ENCODE data around the gene ADCK2.
"Not testable (repeated sequence)": the region's sequence is repeated elsewhere in the genome, so short reads cannot be mapped to it uniquely, and the experiment has no call there.

The ADCK2 gene

DNA sequence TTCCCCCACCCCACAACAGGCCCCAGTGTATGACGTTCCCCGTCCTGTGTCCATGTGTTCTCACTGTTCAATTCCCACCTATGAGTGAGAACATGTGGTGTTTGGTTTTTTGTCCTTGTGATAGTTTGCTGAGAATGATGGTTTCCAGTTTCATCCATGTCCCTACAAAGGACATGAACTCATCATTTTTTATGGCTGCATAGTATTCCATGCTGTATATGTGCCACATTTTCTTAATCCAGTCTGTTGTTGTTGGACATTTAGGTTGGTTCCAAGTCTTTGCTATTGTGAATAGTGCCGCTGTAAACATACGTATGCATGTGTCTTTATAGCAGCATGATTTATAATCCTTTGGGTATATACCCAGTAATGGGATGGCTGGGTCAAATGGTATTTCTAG, 36.0 kb downstream of the ADCK2 start:
- H3K9ac ChIP-seq (ENCODE audit: low read depth, low read length); H3K4me1 ChIP-seq (ENCODE audit: insufficient read depth, low read length): not testable (repeated sequence)

DNA sequence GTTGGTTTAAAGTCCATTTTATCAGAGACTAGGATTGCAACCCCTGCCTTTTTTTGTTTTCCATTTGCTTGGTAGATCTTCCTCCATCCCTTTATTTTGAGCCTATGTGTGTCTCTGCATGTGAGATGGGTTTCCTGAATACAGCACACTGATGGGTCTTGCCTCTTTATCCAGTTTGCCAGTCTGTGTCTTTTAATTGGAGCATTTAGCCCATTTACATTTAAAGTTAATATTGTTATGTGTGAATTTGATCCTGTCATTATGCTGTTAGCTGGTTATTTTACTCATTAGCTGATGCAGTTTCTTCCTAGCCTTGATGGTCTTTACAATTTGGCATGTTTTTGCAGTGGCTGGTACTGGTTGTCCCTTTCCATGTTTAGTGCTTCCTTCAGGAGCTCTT, 39.6 kb downstream of the ADCK2 start:
- not testable (repeated sequence) for H3K9me3 ChIP-seq (ENCODE audit: control insufficient read depth, insufficient read depth, low read length); H3K4me1 ChIP-seq (ENCODE audit: insufficient read depth, low read length); H3K36me3 ChIP-seq (ENCODE audit: insufficient read depth, low read length); H3K9ac ChIP-seq (ENCODE audit: low read depth, low read length)

More for the DNA sequence above, 36.0 kb downstream of the ADCK2 start:
- H3K36me3 ChIP-seq (ENCODE audit: insufficient read depth, low read length); H3K9me3 ChIP-seq (ENCODE audit: control insufficient read depth, insufficient read depth, low read length): not testable (repeated sequence)

DNA sequence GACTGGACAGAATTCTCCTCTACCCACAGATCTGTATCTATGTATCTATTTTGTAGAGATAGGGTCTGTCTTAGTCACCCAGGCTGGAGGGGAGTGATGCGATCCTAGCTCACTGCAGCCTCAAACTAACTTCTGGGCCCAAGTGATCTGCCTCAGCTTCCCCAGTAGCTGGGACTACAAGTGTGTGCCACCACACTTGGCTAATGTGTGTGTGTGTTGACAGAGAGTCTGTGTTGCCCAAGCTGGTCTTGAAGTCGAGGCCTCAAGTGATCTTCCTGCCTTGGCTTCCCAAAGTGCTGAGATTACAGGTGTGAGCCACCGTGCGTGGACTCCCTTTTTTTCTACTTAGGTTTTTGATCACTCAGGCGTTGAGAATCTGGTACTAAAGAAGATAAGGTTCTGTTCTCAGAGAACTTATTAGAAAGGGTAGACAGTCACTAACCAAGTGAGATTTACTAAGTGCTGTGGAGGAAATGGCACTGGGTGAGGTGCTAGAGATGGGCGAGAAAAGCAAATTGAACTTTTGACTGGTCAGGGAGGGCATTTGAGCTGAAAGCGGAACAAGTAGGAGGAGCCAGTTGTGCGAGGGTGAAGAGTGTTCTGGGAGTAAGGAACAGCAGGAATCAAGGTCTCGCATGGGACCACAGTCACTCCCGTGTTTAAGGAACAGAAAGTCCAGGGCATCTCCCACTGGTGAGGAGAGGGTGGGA, 41.7 kb downstream of the ADCK2 start:
- no peaks in the 10 kb centered on the region for H3K4me1 ChIP-seq (ENCODE audit: insufficient read depth, low read length)

DNA sequence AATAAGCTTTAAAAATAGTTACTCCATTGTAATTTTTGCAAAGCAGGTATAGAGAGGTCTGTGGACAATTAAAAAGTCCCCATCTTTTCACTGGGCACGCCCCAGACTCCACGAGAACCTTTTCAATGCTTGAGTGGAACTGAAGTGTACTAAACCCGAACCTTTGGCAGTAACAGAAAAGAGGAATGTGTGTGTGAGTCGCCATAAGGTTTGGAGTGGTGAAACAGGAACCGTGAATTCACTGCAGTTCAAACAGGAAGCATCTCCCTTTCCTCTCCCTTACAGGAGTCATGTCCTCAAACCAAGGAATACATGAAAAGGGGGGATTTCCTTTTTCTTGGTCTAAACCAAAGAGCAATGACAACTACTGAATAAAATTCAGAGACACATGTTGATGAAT, 47.0 kb downstream of the ADCK2 start:
- Histone ChIP-seq H3K9me3 (ENCODE audit: control insufficient read depth, insufficient read depth, low read length) (no peaks in the 10 kb centered on the region), H3K9ac (ENCODE audit: low read depth, low read length) (no peak overlapping the region), H3K4me1 (ENCODE audit: insufficient read depth, low read length) (no peaks in the 10 kb centered on the region; the same call in 1 of the 2 replicates), H3K36me3 (ENCODE audit: insufficient read depth, low read length) (no peaks in the 10 kb centered on the region)

More for the DNA sequence above, 41.7 kb downstream of the ADCK2 start:
- Histone ChIP-seq H3K36me3 (ENCODE audit: insufficient read depth, low read length) (no peaks in the 10 kb centered on the region), H3K9ac (ENCODE audit: low read depth, low read length) (no peak overlapping the region), H3K9me3 (ENCODE audit: control insufficient read depth, insufficient read depth, low read length) (no peaks in the 10 kb centered on the region)

DNA sequence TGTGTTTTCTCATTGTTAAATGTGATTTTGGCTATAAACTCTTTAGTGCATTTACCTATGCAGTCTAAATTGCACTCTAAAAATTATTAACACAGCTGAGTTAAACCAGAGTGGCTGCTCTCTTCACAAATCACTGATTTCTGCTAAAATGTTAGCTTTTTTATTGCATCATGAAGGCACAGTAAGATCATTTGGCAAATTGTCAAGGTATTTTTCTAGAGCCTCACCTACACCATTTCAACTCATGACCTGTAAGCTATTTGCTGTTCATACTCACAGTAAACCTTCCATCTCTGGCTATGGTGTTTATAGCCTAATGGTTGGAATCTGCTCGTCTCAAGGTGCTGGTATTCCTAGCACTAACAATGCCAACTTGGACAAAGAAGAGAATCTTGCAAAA, 49.5 kb downstream of the ADCK2 start:
- no peak overlapping the region for H3K9ac ChIP-seq (ENCODE audit: low read depth, low read length)
- H3K36me3 ChIP-seq (ENCODE audit: insufficient read depth, low read length) = no peaks in the 10 kb centered on the region
- H3K9me3 ChIP-seq (ENCODE audit: control insufficient read depth, insufficient read depth, low read length) = no peaks in the 10 kb centered on the region
- no peaks in the 10 kb centered on the region; the same call in 1 of the 2 replicates for H3K4me1 ChIP-seq (ENCODE audit: insufficient read depth, low read length)

DNA sequence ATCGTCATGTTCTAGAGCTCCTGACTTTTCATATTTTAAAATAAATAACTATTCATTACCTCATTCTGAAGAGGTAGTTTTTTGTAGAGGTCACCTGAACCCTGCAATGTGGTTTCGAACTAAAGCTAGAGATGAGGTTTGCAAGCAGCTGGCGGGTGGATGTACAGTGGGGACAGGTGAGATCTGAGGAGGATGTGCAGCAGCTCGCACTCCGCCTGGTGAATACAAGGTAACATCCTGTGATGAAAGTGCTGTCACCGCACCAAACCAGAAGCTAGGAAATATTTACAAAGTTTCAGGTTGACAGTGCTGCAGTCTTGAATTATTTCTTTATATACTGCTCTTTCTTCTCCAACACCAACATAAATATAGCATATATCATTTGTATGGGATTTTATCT, 50.3 kb downstream of the ADCK2 start:
- H3K4me1 ChIP-seq (ENCODE audit: insufficient read depth, low read length) = no peaks in the 10 kb centered on the region; the same call in 1 of the 2 replicates
- H3K9ac ChIP-seq (ENCODE audit: low read depth, low read length) = no peak overlapping the region
- H3K9me3 ChIP-seq (ENCODE audit: control insufficient read depth, insufficient read depth, low read length) = no peaks in the 10 kb centered on the region
- no peaks in the 10 kb centered on the region for H3K36me3 ChIP-seq (ENCODE audit: insufficient read depth, low read length)

DNA sequence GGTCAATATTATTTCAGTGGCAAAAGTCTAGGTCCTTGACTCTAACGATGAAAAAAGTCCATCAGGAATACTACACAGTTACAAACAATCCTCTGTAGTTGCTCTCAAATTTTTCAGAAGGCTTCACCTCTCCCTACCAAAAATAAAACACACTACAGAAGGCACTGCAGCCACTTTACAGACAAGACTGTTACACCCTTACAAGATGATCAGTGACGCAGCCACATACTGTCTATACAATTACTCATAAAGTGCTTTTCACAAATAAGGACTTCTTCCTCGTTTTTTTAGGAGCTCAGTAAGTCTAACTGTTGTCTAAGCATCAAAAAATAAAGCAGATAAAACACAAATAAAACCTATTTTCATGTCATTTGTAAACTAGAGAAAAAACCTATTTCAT, 50.8 kb downstream of the ADCK2 start:
- no peaks in the 10 kb centered on the region; the same call in 1 of the 2 replicates for H3K4me1 ChIP-seq (ENCODE audit: insufficient read depth, low read length)
- no peak overlapping the region for H3K9ac ChIP-seq (ENCODE audit: low read depth, low read length)
- H3K9me3 ChIP-seq (ENCODE audit: control insufficient read depth, insufficient read depth, low read length) = no peaks in the 10 kb centered on the region
- H3K36me3 ChIP-seq (ENCODE audit: insufficient read depth, low read length) = no peaks in the 10 kb centered on the region

DNA sequence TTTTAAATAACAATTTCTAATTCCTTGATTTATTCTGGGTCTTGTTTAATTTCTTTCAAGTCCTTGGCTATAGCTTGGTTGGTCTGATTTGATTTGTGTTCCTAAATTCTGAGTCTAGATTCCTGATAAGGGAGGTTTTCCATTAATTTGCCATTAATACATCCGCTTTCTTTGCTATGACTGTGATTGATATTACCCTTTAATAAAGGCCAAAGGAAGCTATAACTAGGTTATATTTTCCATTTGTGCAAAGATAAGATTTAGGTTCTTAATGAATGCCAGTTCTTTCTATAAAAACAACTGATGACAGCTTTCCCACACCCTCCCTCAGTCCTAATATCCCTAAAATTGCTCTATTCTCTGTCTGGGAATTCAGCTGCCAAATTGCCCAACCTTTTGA, 52.0 kb downstream of the ADCK2 start:
- Histone ChIP-seq H3K9ac (ENCODE audit: low read depth, low read length) (no peak overlapping the region), H3K4me1 (ENCODE audit: insufficient read depth, low read length) (no peaks in the 10 kb centered on the region; the same call in 1 of the 2 replicates), H3K36me3 (ENCODE audit: insufficient read depth, low read length) (no peaks in the 10 kb centered on the region), H3K9me3 (ENCODE audit: control insufficient read depth, insufficient read depth, low read length) (no peaks in the 10 kb centered on the region)

DNA sequence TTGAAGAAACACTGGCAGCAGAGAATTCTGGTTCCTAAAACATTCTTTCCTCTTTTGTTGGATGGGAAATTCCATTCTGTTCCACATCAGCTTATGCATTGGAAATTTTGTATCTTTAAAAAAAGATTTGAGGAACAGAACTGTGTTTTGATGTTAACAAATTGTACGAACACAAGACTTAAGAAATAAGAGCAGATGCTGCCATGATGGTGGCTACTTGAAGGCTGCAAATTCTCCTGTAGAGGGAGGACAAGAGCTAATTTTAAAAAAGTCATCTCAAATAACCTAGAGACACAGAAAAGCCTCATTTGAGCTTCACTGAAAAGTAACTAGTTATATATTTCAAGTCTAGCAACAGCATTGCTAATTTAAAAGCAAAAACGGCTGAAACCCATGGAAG, 53.5 kb downstream of the ADCK2 start:
- Histone ChIP-seq H3K9ac (ENCODE audit: low read depth, low read length) (no peak overlapping the region), H3K4me1 (ENCODE audit: insufficient read depth, low read length) (no peaks in the 10 kb centered on the region), H3K36me3 (ENCODE audit: insufficient read depth, low read length) (no peaks in the 10 kb centered on the region), H3K9me3 (ENCODE audit: control insufficient read depth, insufficient read depth, low read length) (no peaks in the 10 kb centered on the region)

DNA sequence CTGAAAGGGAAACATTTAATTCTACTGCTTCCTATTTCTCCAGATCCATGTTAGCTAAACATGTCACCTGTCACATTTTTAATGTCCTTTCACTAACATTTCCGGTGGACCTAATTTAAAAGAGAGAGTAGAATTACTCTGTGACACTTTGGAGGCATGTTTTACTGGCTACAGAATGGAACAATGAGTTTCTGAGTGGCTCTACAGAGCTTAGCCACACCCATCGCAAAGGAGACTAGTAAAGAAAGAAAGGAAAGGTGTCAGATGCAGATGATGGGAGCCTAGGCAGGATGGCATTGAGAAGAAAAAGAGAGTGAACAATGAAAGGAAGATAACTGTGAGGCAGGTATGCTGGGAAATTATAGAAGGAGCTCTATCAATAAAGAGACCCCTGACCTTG, 59.7 kb downstream of the ADCK2 start:
- Histone ChIP-seq H3K9ac (ENCODE audit: low read depth, low read length) (no peak overlapping the region), H3K4me1 (ENCODE audit: insufficient read depth, low read length) (peaks cover 6% of the 10 kb centered on the region; the same call in 1 of the 2 replicates), H3K9me3 (ENCODE audit: control insufficient read depth, insufficient read depth, low read length) (no peaks in the 10 kb centered on the region), H3K36me3 (ENCODE audit: insufficient read depth, low read length) (no peaks in the 10 kb centered on the region)

DNA sequence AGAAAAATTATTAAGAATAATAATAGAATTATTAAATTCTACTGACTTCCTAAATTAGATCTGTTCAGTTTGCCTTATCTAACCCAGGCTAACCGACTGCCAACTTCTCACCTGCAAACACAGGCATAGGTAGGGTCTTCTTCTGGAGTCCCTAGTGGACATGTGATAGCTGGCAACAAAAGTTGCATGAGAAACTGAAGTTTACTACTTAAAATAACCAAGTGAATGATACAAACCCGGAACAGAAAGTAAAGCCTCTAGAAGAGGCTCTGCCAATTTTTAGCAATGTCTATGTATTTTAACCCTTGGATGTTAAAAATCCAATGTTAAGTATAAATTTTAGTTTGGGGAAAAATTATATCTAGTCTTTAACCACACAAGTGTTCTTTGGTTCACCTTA, 61.4 kb downstream of the ADCK2 start:
- H3K9me3 ChIP-seq (ENCODE audit: control insufficient read depth, insufficient read depth, low read length) = no peaks in the 10 kb centered on the region
- H3K36me3 ChIP-seq (ENCODE audit: insufficient read depth, low read length) = no peaks in the 10 kb centered on the region
- peaks cover 6% of the 10 kb centered on the region; the same call in 1 of the 2 replicates for H3K4me1 ChIP-seq (ENCODE audit: insufficient read depth, low read length)
- no peak overlapping the region for H3K9ac ChIP-seq (ENCODE audit: low read depth, low read length)

DNA sequence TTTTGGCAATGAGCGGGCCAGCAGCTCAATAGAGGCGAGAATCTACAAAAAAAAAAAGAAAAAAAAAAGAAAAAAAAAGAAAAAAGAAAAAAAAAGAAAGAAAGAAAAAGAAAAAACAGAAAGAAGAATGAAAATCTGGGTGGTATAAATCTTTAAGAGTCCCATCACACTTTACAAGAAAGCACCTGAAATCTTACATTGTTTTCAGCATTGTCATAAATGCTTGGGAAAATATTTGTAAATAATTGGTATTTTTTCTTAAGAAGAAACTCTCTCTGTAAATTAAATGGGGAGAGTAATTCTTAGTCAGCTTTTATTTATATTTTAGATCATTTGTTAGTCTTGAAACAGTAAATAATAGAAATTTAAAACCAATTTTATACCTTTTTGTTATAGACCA, 62.0 kb downstream of the ADCK2 start:
- H3K4me1 ChIP-seq (ENCODE audit: insufficient read depth, low read length) = peaks cover 6% of the 10 kb centered on the region; the same call in 1 of the 2 replicates
- H3K9me3 ChIP-seq (ENCODE audit: control insufficient read depth, insufficient read depth, low read length) = no peaks in the 10 kb centered on the region
- no peaks in the 10 kb centered on the region for H3K36me3 ChIP-seq (ENCODE audit: insufficient read depth, low read length)
- no peak overlapping the region for H3K9ac ChIP-seq (ENCODE audit: low read depth, low read length)

DNA sequence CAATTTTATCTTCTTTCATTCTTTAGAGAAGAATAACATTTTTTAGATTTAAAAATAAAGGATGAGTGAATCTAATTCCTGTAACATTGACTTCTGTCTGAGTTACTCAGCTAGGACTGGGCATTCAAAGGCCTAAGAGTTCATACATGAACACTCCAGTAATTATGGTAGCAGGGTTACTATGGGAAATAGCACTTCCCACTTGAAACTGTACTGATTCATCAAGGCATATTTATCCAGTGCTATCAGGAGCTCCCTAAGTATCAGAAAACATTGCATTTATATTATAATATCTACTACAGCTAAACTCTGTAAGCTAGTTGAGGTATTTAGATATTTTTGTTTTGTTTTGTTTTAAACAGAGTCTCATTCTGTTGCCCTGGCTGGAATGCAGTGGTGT, 65.5 kb downstream of the ADCK2 start:
- H3K9me3 ChIP-seq (ENCODE audit: control insufficient read depth, insufficient read depth, low read length) = no peaks in the 10 kb centered on the region
- no peak overlapping the region for H3K9ac ChIP-seq (ENCODE audit: low read depth, low read length)
- H3K4me1 ChIP-seq (ENCODE audit: insufficient read depth, low read length) = no peaks in the 10 kb centered on the region
- H3K36me3 ChIP-seq (ENCODE audit: insufficient read depth, low read length) = no peaks in the 10 kb centered on the region

DNA sequence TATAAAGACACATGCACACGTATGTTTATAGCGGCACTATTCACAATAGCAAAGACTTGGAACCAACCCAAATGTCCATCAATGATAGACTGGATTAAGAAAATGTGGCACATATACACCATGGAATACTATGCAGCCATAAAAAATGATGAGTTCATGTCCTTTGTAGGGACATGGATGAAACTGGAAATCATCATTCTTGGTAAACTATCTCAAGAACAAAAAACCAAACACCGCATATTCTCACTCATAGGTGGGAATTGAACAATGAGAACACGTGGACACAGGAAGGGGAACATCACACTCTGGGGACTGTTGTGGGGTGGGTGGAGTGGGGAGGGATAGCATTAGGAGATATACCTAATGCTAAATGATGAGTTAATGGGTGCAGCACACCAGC, 70.5 kb downstream of the ADCK2 start:
- H3K9ac ChIP-seq (ENCODE audit: low read depth, low read length); H3K36me3 ChIP-seq (ENCODE audit: insufficient read depth, low read length); H3K9me3 ChIP-seq (ENCODE audit: control insufficient read depth, insufficient read depth, low read length); H3K4me1 ChIP-seq (ENCODE audit: insufficient read depth, low read length): not testable (repeated sequence)

DNA sequence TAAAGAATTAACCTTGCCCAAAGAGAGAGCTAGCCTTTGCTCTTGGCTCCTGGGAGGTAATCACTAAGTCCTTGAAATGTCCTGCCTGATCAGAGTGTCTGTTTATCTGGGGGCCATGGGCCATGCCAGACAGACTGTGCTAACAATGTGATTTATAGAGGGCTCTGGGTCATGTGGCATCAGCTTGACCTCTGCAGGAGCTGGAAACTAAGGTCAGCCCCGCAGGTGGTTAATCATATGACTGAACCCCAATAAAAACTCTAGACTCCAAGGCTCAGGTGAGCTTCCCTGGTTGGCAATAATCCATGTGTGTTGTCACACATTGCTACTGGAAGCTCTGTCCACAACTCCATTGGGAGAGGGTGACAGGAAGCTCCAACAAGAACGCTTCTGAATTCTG, 71.3 kb downstream of the ADCK2 start:
- no peak overlapping the region for H3K9ac ChIP-seq (ENCODE audit: low read depth, low read length)
- no peaks in the 10 kb centered on the region for H3K9me3 ChIP-seq (ENCODE audit: control insufficient read depth, insufficient read depth, low read length)
- H3K4me1 ChIP-seq (ENCODE audit: insufficient read depth, low read length) = no peaks in the 10 kb centered on the region
- H3K36me3 ChIP-seq (ENCODE audit: insufficient read depth, low read length) = no peaks in the 10 kb centered on the region

All from ES-I3 (cell line).